ENCODE data around the gene KIF26B.

- TF ChIP-seq EZH2 (IDR thresholded peaks at IDR 0.05; ENCODE audit: borderline replicate concordance, low read depth, low read length, severe bottlenecking), result no peak
- TF ChIP-seq CTCF (IDR thresholded peaks at IDR 0.05; ENCODE audit: borderline replicate concordance, extremely low read depth, low read length, poor library complexity, severe bottlenecking), result no peak
Observed at GRCh38 chr1:245258271-245258920, 103.6 kb downstream of the KIF26B start.

All from DND-41 (cell line).